GM12801 (cell line): ENCODE measurements around the gene ZGRF1.

Experiments used
- CTCF ChIP-seq: IDR thresholded peaks from one replicate; pipeline ENCODE4 v1.5.1; 2011; ENCODE audit warnings: control low read depth; ENCODE audit not compliant: insufficient read length; ENCODE audit errors: extremely low read depth

Gene ZGRF1

DNA sequence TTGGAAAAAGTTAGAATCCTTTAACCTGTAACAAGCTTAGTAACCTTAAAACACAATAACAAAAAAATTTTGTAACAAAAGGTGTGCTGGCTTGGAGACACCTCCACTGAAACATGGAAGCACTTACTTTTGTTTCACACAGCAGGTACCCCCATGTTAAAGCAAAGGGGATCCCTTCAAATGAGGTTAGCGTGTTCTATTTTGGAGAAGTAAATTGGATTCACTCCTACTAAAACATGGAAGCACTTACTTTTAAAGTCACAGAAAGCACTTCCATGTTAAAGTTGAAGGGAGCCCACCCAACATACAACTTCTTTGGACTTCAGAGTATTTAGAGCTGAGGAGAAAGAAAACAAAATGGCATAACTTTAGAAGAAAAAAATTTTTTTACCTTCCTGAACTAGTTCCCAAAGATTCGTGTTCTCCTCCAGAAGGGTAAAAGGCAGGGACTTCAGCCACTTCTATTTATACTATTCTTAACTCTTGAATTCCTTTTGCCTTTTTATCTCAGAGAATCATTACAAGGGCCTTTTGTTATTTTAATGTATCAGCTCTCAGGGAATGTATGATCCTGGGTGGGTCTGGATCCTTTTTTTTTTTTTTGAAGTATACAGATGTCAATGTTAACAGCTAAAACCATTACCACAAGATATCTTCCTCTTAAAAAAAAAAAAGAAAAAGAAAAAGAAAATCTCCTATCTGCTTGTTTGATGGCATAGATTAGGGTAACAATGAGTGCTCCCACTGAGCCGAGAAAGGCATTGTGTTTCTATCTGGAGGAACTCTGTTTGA, 11.8 kb upstream of the ZGRF1 start:
- no peak for TF ChIP-seq CTCF

- TF ChIP-seq CTCF: no peak
Observed at GRCh38 chr4:112647785-112648184, 11.1 kb upstream of the ZGRF1 start.

DNA sequence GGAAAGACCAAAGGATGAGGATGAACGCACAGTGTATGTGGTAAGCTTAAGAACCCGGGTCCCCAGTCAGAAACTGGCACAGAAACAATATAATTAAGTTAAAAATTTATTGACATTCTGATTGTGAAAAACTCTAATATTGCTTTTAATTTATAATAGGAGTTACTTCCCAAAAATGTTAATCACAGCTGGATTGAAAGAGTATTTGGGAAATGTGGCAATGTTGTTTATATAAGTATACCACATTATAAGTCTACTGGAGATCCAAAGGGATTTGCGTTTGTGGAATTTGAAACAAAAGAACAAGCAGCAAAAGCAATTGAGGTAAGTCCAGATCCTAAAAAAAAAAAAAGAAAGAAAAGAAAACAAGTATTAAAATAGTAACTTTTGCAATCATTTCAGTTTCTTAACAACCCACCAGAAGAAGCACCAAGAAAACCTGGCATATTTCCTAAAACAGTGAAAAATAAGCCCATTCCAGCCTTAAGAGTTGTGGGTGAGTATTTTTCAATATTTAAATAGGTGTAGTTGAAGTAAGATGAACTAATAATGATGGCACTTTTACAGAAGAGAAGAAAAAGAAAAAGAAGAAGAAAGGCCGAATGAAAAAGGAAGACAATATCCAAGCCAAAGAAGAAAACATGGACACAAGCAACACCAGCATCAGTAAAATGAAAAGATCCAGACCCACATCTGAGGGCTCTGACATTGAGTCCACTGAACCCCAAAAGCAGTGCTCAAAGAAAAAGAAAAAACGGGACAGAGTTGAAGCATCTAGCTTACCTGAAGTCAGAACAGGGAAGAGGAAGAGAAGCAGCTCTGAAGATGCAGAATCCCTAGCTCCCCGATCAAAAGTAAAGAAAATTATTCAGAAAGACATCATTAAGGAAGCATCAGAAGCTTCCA, 10.2 kb upstream of the ZGRF1 start:
- TF ChIP-seq CTCF: no peak

DNA sequence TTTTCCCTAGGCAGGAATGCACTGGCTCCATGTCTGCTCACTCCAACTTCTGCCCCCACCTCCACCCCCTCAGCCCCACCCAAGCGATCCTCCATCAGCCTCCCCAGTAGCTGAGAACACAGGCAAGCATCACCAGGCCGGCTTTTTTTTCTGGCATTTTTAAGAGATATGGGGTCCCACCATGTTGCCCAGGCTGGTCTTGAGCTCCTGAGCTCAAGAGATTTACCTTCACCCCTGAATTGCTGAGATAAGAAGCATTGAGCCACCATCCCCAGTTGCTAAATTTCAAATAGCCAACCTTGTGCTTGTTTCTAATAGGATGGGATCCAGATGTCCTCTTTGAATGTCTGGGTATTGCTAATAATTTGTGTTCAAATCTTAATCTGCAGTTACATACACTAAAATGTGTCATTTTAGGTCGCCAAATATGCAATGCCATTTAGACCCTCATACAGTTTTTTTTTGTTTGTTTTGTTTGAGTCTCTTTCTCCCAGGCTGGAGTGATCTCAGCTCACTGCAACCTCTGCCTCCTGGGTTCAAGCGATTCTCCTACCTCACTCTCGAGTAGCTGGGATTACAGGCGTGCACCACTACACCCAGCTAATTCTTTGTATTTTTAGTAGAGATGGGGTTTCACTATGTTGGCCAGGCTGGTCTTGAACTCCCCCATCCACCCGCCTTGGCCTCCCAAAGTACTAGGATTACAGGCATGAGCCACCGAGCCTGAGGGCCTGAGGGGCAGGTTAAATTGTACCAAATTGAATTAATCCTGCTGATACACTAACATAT, 9.0 kb upstream of the ZGRF1 start:
- TF ChIP-seq CTCF: no peak

DNA sequence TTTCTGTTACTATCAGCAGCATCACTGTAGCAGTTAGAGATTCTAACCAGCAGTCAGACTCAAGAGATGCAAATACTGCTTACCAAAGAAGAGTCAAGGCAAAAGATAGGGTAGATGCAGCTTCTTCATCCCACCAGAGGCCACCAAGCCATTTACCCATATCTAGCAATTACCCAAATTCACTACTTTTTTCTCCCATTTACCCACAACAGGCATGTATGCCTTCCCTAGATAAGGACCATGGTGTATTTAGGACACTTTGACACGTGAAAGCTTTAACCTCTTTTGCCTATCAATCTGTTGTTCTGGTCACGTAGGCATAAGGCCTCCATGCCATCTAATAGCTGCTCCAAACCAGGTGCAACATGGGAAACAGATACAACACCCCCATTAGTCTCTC, 5.8 kb upstream of the ZGRF1 start:
- no peak for TF ChIP-seq CTCF

- no peak for TF ChIP-seq CTCF
Observed at GRCh38 chr4:112637552-112637866, 800 bp upstream of the ZGRF1 start.
